Neural progenitor cell (in vitro differentiated cells): ENCODE data around the gene FAM114A2. TPM values are rescaled to one million over a fixed set of nuclear protein-coding genes. Genes with fewer than 3 reads are reported as not detected.

Experiments used
- DNase-seq: peaks from one replicate; pipeline ENCODE4 v3.0.0-alpha.2; 2016; ENCODE audit warnings: low spot score
- H2AFZ ChIP-seq: fragments of 200-600 bp; sonication (generic); replicated peaks from 2 replicates; pipeline ENCODE4 v1.6.1; 2016; ENCODE audit warnings: antibody characterized with exemption
- H3F3A ChIP-seq: fragments of 200-600 bp; sonication (generic); 2 replicates; pipeline ENCODE4 v1.6.1; 2016; ENCODE audit warnings: antibody characterized with exemption, low read depth
- H3K27ac ChIP-seq: fragments of 200-600 bp; sonication (generic); 2 replicates; pipeline ENCODE4 v1.5.1; 2016; ENCODE audit warnings: mild to moderate bottlenecking
- H3K27me3 ChIP-seq: fragments of 200-600 bp; sonication (generic); 2 replicates; pipeline ENCODE4 v1.6.1; 2016; ENCODE audit warnings: mild to moderate bottlenecking, moderate library complexity
- H3K36me3 ChIP-seq: fragments of 200-600 bp; sonication (generic); 2 replicates; pipeline ENCODE4 v1.5.1; 2016
- H3K4me1 ChIP-seq: fragments of 200-600 bp; sonication (generic); 2 replicates; pipeline ENCODE4 v1.6.1; 2016; ENCODE audit warnings: mixed run types
- H3K4me2 ChIP-seq: fragments of 200-600 bp; sonication (generic); 2 replicates; pipeline ENCODE4 v1.6.1; 2016
- H3K4me3 ChIP-seq: fragments of 200-600 bp; sonication (generic); 2 replicates; pipeline ENCODE4 v1.5.1; 2016
- H3K79me2 ChIP-seq: fragments of 200-600 bp; sonication (generic); 2 replicates; pipeline ENCODE4 v1.6.1; 2016; ENCODE audit warnings: low read depth
- H3K9ac ChIP-seq: fragments of 200-600 bp; sonication (generic); 2 replicates; pipeline ENCODE4 v1.6.1; 2016
- H3K9me3 ChIP-seq: fragments of 200-600 bp; sonication (generic); 2 replicates; pipeline ENCODE4 v1.5.1; 2016; ENCODE audit warnings: low read depth
- H4K20me1 ChIP-seq: fragments of 200-600 bp; sonication (generic); 2 replicates; pipeline ENCODE4 v1.6.1; 2016; ENCODE audit warnings: low read depth
- H3K27ac Mint-ChIP-seq: 3 replicates; pipeline ENCODE4 v1.8.0; 2021; ENCODE audit warnings: mixed read lengths
- H3K27me3 Mint-ChIP-seq: 2 replicates; pipeline ENCODE4 v1.8.0; 2022; ENCODE audit warnings: low read depth, mild to moderate bottlenecking, inconsistent platforms, moderate library complexity, mixed read lengths; ENCODE audit not compliant: insufficient read depth
- H3K36me3 Mint-ChIP-seq: 3 replicates; pipeline ENCODE4 v1.8.0; 2021; ENCODE audit warnings: mixed read lengths
- H3K4me1 Mint-ChIP-seq: 3 replicates; pipeline ENCODE4 v1.8.0; 2021; ENCODE audit warnings: mixed read lengths
- H3K4me3 Mint-ChIP-seq: 3 replicates; pipeline ENCODE4 v1.8.0; 2021; ENCODE audit warnings: mild to moderate bottlenecking, moderate library complexity, mixed read lengths
- H3K9me3 Mint-ChIP-seq: 3 replicates; pipeline ENCODE4 v1.8.0; 2020; ENCODE audit warnings: mixed read lengths
- EZH2 ChIP-seq: fragments of 200-600 bp; sonication (generic); IDR thresholded peaks from 2 replicates; pipeline ENCODE4 v1.6.1; 2017; ENCODE audit warnings: antibody characterized with exemption, mild to moderate bottlenecking, moderate library complexity
- EZH2phosphoT487 ChIP-seq: fragments of 200-600 bp; sonication (generic); IDR thresholded peaks from 2 replicates; pipeline ENCODE4 v1.6.1; 2017; ENCODE audit warnings: antibody characterized with exemption
- total RNA-seq: library from RNA; depleted of rRNA; stranded (reverse); fragments of >200 nt; gene quantifications from 2 replicates; pipeline ENCODE4 v1.2.3, GENCODE V29; 2015; ENCODE audit warnings: low replicate concordance
- TF ChIP-seq, protein P1 (sequence below): fragments of 200-600 bp; sonication (generic); IDR thresholded peaks from 2 replicates; pipeline ENCODE4 v1.5.1; 2017; ENCODE audit warnings: antibody characterized with exemption, mild to moderate bottlenecking

FAM114A2 gene
- total RNA-seq, 1 donor from 2014 or later, result 13.2 TPM

GRCh38 chr5:154046486-154046885 is 7.8 kb upstream of the FAM114A2 start:
- H3K27ac Mint-ChIP-seq, result no peak overlapping the region
- no peaks in the 10 kb centered on the region for H3K4me1 Mint-ChIP-seq
- no peaks in the 10 kb centered on the region for H3K36me3 ChIP-seq
- H3K79me2 ChIP-seq, result peaks cover 9% of the 10 kb centered on the region
- TF ChIP-seq, protein P1, sequence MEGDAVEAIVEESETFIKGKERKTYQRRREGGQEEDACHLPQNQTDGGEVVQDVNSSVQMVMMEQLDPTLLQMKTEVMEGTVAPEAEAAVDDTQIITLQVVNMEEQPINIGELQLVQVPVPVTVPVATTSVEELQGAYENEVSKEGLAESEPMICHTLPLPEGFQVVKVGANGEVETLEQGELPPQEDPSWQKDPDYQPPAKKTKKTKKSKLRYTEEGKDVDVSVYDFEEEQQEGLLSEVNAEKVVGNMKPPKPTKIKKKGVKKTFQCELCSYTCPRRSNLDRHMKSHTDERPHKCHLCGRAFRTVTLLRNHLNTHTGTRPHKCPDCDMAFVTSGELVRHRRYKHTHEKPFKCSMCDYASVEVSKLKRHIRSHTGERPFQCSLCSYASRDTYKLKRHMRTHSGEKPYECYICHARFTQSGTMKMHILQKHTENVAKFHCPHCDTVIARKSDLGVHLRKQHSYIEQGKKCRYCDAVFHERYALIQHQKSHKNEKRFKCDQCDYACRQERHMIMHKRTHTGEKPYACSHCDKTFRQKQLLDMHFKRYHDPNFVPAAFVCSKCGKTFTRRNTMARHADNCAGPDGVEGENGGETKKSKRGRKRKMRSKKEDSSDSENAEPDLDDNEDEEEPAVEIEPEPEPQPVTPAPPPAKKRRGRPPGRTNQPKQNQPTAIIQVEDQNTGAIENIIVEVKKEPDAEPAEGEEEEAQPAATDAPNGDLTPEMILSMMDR, result no peak
- TF ChIP-seq EZH2phosphoT487 (no peak), EZH2 (no peak)
- no peak overlapping the region for H2AFZ ChIP-seq
- no peaks in the 10 kb centered on the region for H3K27me3 ChIP-seq
- no peaks in the 10 kb centered on the region for H3K27me3 Mint-ChIP-seq
- no peak overlapping the region for H3K4me3 ChIP-seq
- H3K36me3 Mint-ChIP-seq, result peaks cover 4% of the 10 kb centered on the region
- no peak overlapping the region for H3K4me2 ChIP-seq
- H3K27ac ChIP-seq, result no peak overlapping the region
- no peak overlapping the region for H3K4me3 Mint-ChIP-seq
- H3K4me1 ChIP-seq, result no peaks in the 10 kb centered on the region
- peaks cover 17% of the 10 kb centered on the region for H4K20me1 ChIP-seq
- no peak overlapping the region for H3K9ac ChIP-seq
- H3F3A ChIP-seq, result no peaks in the 10 kb centered on the region
- no peaks in the 10 kb centered on the region for H3K9me3 Mint-ChIP-seq
- no peak for DNase-seq
- no peaks in the 10 kb centered on the region for H3K9me3 ChIP-seq

- H3F3A ChIP-seq, result no peaks in the 10 kb centered on the region
- no peak overlapping the region for H3K4me2 ChIP-seq
- no peak overlapping the region for H2AFZ ChIP-seq
- H3K27me3 ChIP-seq, result no peaks in the 10 kb centered on the region
- no peak overlapping the region for H3K27ac ChIP-seq
- H3K79me2 ChIP-seq, result peaks cover 22% of the 10 kb centered on the region
- H3K9me3 Mint-ChIP-seq, result no peaks in the 10 kb centered on the region
- H3K27ac Mint-ChIP-seq, result no peak overlapping the region
- peaks cover 3% of the 10 kb centered on the region for H3K4me1 Mint-ChIP-seq
- no peak overlapping the region for H3K4me3 ChIP-seq
- peaks cover 30% of the 10 kb centered on the region for H4K20me1 ChIP-seq
- DNase-seq, result no peak
- no peaks in the 10 kb centered on the region for H3K36me3 ChIP-seq
- H3K4me1 ChIP-seq, result peaks cover 4% of the 10 kb centered on the region
- H3K36me3 Mint-ChIP-seq, result no peaks in the 10 kb centered on the region
- H3K27me3 Mint-ChIP-seq, result no peaks in the 10 kb centered on the region
- TF ChIP-seq EZH2 (no peak), EZH2phosphoT487 (no peak)
- TF ChIP-seq, protein P1, result no peak
- no peak overlapping the region for H3K9ac ChIP-seq
- H3K9me3 ChIP-seq, result no peaks in the 10 kb centered on the region
- no peak overlapping the region for H3K4me3 Mint-ChIP-seq
Measured at GRCh38 chr5:154044581-154044980, 5.9 kb upstream of the FAM114A2 start.

- Mint-ChIP-seq H3K36me3 (no peaks in the 10 kb centered on the region), H3K4me1 (peaks cover 8% of the 10 kb centered on the region), H3K9me3 (no peaks in the 10 kb centered on the region), H3K27me3 (no peaks in the 10 kb centered on the region), H3K4me3 (no peak overlapping the region), H3K27ac (no peak overlapping the region)
- Histone ChIP-seq H3K27ac (no peak overlapping the region), H3K9me3 (no peaks in the 10 kb centered on the region), H2AFZ (no peak overlapping the region), H3K27me3 (no peaks in the 10 kb centered on the region), H3K4me3 (no peak overlapping the region), H3K9ac (no peak overlapping the region), H3K79me2 (peaks cover 27% of the 10 kb centered on the region), H3K4me1 (peaks cover 5% of the 10 kb centered on the region), H3K36me3 (no peaks in the 10 kb centered on the region), H3K4me2 (no peak overlapping the region), H4K20me1 (peaks cover 31% of the 10 kb centered on the region), H3F3A (no peaks in the 10 kb centered on the region)
- no peak for DNase-seq
- TF ChIP-seq EZH2phosphoT487 (no peak), EZH2 (no peak)
- TF ChIP-seq, protein P1, result no peak
Measured at GRCh38 chr5:154044099-154044498, 5.4 kb upstream of the FAM114A2 start.
